ENCODE results near the gene MLPH. TPM values are rescaled to one million over a fixed set of nuclear protein-coding genes. Genes with fewer than 3 reads are reported as not detected.

MLPH gene
- total and polyA plus RNA-seq, 7 donors = 0.91 to 7.8 (median 2.4) TPM

GRCh38 chr2:237456200-237456843 lies 30.7 kb upstream of the MLPH start:
- Histone ChIP-seq H3K9me3 (no peaks in the 10 kb centered on the region), H3K4me1 (peaks cover 14% of the 10 kb centered on the region), H3K27ac (peak overlapping the region; percentile 74), H3K4me3 (no peak overlapping the region), H3K27me3 (ENCODE audit: insufficient read depth in 3 of 3, low read length in 2 of 3) (no peaks in the 10 kb centered on the region), H3K36me3 (ENCODE audit: insufficient read depth in 1 of 2, low read depth in 1 of 2) (no peaks in the 10 kb centered on the region)
- DNase-seq (peak; percentile 89 to 96), ATAC-seq (peak; percentile 95 to 98 (median 98))
- intact Hi-C loops (cut with DNase I) = no loop called here
- 32 to 36% (median 35%) methylated on average over 11 of the region's 11 CpGs for WGBS, 3 donors
- TF ChIP-seq CTCF (IDR thresholded peaks at IDR 0.05) = no peak

GRCh38 chr2:237457388-237457941 lies 29.6 kb upstream of the MLPH start:
- intact Hi-C loops (cut with DNase I) = no loop called here
- no peak overlapping the region for H3K27ac ChIP-seq
- WGBS, 3 donors = 92 to 96% (median 96%) methylated on average over 2 of the region's 2 CpGs

GRCh38 chr2:237458519-237458918 lies 28.5 kb upstream of the MLPH start:
- DNase-seq = no peak
- H3K4me1 ChIP-seq = peaks cover 14% of the 10 kb centered on the region
- ATAC-seq = no peak
- no peak overlapping the region for H3K4me3 ChIP-seq
- intact Hi-C loops (cut with DNase I) = no loop called here
- 86 to 90% (median 89%) methylated on average over 1 of the region's 1 CpG for WGBS, 3 donors
- H3K36me3 ChIP-seq (ENCODE audit: insufficient read depth in 1 of 2, low read depth in 1 of 2) = no peaks in the 10 kb centered on the region
- TF ChIP-seq CTCF (IDR thresholded peaks at IDR 0.05) = no peak
- H3K27ac ChIP-seq = no peak overlapping the region
- H3K27me3 ChIP-seq (ENCODE audit: insufficient read depth in 3 of 3, low read length in 2 of 3) = no peaks in the 10 kb centered on the region
- no peaks in the 10 kb centered on the region for H3K9me3 ChIP-seq

More at GRCh38 chr2:237457388-237457941, 29.6 kb upstream of the MLPH start:
- Histone ChIP-seq H3K27me3 (ENCODE audit: insufficient read depth in 3 of 3, low read length in 2 of 3) (no peaks in the 10 kb centered on the region), H3K4me1 (peaks cover 14% of the 10 kb centered on the region), H3K36me3 (ENCODE audit: insufficient read depth in 1 of 2, low read depth in 1 of 2) (no peaks in the 10 kb centered on the region), H3K4me3 (no peak overlapping the region), H3K9me3 (no peaks in the 10 kb centered on the region)
- DNase-seq = no peak
- ATAC-seq = no peak
- TF ChIP-seq CTCF (IDR thresholded peaks at IDR 0.05) = no peak

GRCh38 chr2:237459226-237459625 lies 27.8 kb upstream of the MLPH start:
- no peak for DNase-seq
- H3K4me3 ChIP-seq = no peak overlapping the region
- no peaks in the 10 kb centered on the region for H3K27me3 ChIP-seq (ENCODE audit: insufficient read depth in 3 of 3, low read length in 2 of 3)
- WGBS, 3 donors = 83 to 91% (median 88%) methylated on average over 4 of the region's 4 CpGs
- peaks cover 14% of the 10 kb centered on the region for H3K4me1 ChIP-seq
- TF ChIP-seq CTCF (IDR thresholded peaks at IDR 0.05) = no peak
- no peaks in the 10 kb centered on the region for H3K36me3 ChIP-seq (ENCODE audit: insufficient read depth in 1 of 2, low read depth in 1 of 2)
- intact Hi-C loops (cut with DNase I) = no loop called here
- ATAC-seq = no peak
- H3K9me3 ChIP-seq = no peaks in the 10 kb centered on the region
- H3K27ac ChIP-seq = peak overlapping the region; percentile 60

Data from psoas muscle (tissue), 8 donors.